ENCODE measurements around the gene STMN3.
A peak's percentile ranks its signal among the peaks of the same experiment; 100 is the strongest.

The STMN3 gene

DNA sequence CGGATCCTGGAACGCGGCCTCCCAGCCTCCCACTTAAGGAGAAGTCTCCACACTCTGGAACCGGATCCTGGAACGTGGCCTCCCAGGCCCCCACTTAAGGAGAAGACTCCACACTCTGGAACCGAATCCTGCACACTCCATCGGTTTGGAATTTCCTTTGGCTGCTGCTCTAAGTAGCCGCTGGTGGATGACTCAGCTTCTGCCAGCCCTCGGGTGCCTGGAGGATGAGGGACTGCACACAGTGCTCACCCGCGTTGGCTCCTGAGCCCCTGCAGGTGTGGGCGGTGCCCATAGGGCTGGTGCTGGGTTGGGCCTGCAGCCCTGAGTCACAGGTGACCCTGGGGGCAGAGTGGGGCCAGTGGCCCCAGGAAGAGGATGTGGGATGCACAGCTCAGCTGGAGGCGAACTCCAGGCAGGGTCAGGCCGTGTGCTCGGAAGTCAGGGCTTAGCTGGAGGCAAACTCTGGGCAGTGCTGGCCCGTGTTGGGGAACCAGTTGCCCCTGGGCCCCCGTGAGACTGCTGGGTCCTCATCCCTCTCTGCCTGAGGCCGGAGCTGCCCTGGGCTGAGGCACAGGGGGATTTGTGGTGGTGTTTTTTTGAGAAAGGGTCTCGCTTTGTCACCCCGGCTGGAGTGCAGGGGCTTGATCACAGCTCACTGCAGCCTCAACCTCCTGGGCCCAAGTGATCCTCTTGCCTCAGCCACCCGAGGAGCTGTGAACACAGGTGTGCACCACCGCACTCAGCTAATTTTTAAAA, 29.3 kb upstream of the STMN3 start:
- peak overlapping the region; percentile 89 for H3K27ac ChIP-seq
- ChIA-PET POLR2A (ENCODE audit: low non-redundant PET) (interaction anchor here (0.7 to 1.8 kb wide), 9 partner anchors 10 to 146 kb away, joined by 3 to 8 read pairs (median 3); partner anchors contain the start of genes GMEB2 and PTK6), CTCF (interaction anchor here (0.6 to 1.3 kb wide), 6 partner anchors 16 to 292 kb away, joined by 4 to 6 read pairs (median 4); partner anchors contain the start of gene PTK6)
- DNase-seq (ENCODE audit: low spot score), result peak; percentile 99
- TF ChIP-seq, protein P1, sequence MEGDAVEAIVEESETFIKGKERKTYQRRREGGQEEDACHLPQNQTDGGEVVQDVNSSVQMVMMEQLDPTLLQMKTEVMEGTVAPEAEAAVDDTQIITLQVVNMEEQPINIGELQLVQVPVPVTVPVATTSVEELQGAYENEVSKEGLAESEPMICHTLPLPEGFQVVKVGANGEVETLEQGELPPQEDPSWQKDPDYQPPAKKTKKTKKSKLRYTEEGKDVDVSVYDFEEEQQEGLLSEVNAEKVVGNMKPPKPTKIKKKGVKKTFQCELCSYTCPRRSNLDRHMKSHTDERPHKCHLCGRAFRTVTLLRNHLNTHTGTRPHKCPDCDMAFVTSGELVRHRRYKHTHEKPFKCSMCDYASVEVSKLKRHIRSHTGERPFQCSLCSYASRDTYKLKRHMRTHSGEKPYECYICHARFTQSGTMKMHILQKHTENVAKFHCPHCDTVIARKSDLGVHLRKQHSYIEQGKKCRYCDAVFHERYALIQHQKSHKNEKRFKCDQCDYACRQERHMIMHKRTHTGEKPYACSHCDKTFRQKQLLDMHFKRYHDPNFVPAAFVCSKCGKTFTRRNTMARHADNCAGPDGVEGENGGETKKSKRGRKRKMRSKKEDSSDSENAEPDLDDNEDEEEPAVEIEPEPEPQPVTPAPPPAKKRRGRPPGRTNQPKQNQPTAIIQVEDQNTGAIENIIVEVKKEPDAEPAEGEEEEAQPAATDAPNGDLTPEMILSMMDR (conservative IDR thresholded peaks at IDR 0.05; ENCODE audit: low read depth), result no peak

DNA sequence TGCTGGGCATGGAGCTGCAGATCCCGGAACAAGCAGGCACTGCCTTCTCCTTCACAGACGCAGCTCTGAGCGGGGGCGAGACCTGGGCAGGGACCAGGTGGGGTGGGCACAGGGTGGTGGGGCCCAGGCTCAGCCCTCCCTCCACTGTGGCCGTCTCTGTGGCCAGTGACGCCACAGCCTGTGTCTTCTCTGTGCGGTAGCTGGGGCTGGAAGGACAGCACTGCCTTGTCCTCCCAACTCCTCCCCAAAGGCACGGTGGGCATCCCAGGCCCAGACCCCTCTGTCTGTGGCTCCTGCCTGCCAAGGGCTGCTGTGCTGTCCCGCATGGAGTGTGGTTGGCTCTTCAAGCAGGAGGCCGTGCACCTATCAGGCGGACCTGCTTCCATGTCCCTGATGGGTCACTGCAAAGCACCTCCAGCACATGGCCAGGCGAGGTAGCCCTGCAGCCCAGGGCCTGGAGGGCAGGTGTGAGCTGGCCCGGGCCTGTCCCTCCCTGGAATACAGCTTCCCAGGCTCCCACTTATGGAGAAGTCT, 28.5 kb upstream of the STMN3 start:
- TF ChIP-seq, protein P1 (conservative IDR thresholded peaks at IDR 0.05; ENCODE audit: low read depth), result no peak
- no peak for DNase-seq (ENCODE audit: low spot score)
- H3K27ac ChIP-seq, result peak overlapping the region; percentile 89
- CTCF ChIA-PET, result interaction anchor here (0.5 to 1.3 kb wide), 4 partner anchors 37 to 359 kb away, joined by 3 to 5 read pairs (median 4); partner anchors contain the start of gene PTK6
- POLR2A ChIA-PET (ENCODE audit: low non-redundant PET), result interaction anchor here (0.7 to 1.8 kb wide), 4 partner anchors 17 to 145 kb away, joined by 3 to 8 read pairs (median 4); partner anchors contain the start of genes GMEB2 and PTK6

DNA sequence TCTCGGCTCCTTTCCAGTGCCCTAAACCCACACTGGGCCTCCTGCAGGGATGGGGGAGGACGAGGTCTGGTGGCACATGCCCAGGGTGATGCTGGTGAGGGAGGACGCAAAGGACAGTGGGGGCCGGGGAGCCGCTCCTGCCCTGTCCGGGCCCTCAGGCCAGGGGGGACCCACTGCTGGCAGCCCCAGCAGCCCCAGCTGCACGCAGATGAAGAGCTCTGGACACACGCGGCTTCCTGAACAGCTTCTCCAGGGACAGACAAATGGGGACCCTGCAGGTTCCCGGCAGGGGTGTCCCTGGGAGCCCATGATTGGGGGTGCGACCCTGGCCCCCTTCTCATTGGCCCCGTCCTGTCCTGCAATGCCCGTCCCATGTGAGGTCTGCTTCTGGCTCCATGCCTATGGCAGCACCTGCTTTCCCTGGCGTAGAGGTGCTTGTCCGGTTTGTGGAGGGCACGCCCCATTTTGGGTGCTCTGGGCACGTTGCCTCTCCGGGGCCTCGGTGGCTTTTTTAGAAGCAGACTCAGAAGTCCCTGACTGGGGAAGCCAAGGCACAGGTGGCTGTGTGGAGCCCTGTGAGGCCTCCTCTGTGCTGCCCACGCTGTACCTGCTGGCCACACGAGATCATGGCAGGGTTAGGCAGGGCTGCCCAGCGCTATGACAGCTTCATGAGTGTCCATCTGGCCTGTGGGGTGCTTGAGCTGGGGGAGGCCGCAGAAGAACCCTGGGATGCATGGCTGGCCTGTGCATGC, 27.8 kb upstream of the STMN3 start:
- ChIA-PET CTCF (interaction anchor here (0.5 to 1.4 kb wide), 3 partner anchors 143 to 359 kb away, joined by 3 to 4 read pairs (median 3); partner anchors contain the start of gene PTK6), POLR2A (ENCODE audit: low non-redundant PET) (interaction anchor here (1.2 to 1.8 kb wide), 2 partner anchors 16 to 18 kb away, joined by 3 to 8 read pairs; no protein-coding TSS in a partner anchor)
- H3K27ac ChIP-seq, result peak overlapping the region; percentile 89
- no peak for DNase-seq (ENCODE audit: low spot score)
- TF ChIP-seq, protein P1 (conservative IDR thresholded peaks at IDR 0.05; ENCODE audit: low read depth), result no peak

DNA sequence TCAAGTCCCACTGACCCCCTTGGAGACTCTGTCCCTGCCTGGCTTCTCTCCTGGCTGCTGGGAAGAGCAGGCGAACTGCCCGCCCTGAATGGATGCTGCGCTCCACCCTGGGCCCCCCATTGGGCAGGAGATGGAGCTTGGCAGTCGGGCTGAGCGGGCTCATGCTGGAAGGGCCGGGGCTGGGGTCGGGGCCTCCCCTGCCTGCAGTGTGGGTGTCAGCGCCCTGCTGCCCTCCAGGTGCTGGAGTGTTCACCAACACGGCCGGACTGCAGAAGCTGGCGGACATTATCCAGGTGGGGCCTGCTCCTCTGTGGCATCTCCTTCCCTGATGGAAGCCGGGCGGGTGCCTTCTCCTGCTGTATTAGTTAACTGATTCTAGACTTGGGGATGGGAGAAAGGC, 27.2 kb upstream of the STMN3 start:
- DNase-seq (ENCODE audit: low spot score), result no peak
- ChIA-PET POLR2A (ENCODE audit: low non-redundant PET) (interaction anchor here (0.5 kb wide), 1 partner anchor 12 kb away, joined by 3 read pairs; no protein-coding TSS in a partner anchor), CTCF (interaction anchor here (0.6 to 1.4 kb wide), 3 partner anchors 12 to 142 kb away, joined by 3 to 4 read pairs (median 3); partner anchors contain the start of gene PTK6)
- H3K27ac ChIP-seq, result peak overlapping the region; percentile 89
- TF ChIP-seq, protein P1 (conservative IDR thresholded peaks at IDR 0.05; ENCODE audit: low read depth), result no peak

DNA sequence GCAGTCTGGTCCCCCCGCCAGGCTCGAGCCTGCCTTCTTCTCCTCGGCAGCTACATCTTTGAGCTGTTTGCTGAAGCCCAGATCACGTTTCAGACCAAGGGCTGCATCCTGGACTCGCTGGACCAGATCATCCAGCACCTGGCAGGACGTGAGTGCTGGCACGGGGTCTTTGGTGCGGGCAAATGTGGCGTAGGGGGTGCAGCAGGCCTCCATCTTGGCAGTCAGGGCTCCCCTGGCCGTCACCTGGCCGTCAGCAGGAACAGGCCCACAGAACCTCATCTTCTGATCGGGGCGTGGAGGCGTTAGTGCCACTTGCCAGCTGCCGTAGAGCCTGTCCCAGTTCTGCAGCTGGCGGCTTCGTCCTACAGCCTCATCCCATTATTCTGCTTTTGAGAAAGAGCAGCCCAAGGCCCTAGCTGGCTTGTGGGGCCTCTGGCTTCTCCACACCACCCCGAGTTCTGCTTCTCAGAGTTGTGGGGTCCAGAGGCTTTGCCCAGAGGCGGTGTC, 26.6 kb upstream of the STMN3 start:
- DNase-seq (ENCODE audit: low spot score), result no peak
- peak overlapping the region; percentile 89 for H3K27ac ChIP-seq
- ChIA-PET CTCF (interaction anchor here (0.6 to 1.4 kb wide), 4 partner anchors 11 to 142 kb away, joined by 3 to 4 read pairs (median 3); partner anchors contain the start of gene PTK6), POLR2A (ENCODE audit: low non-redundant PET) (interaction anchor here (0.5 kb wide), 1 partner anchor 12 kb away, joined by 3 read pairs; no protein-coding TSS in a partner anchor)
- TF ChIP-seq, protein P1 (conservative IDR thresholded peaks at IDR 0.05; ENCODE audit: low read depth), result no peak
